H9 (cell line): Measurements from ENCODE around the gene MYH4. TPM values are rescaled to one million over a fixed set of nuclear protein-coding genes. Genes with fewer than 3 reads are reported as not detected.

Experiments
- DNase-seq: peaks from one replicate; pipeline ENCODE4 v3.0.0-alpha.2; 2017
- H2AFZ ChIP-seq: one replicate; pipeline ENCODE4 v1.6.1; 2013; ENCODE audit warnings: mild to moderate bottlenecking, low read length, control low read depth, moderate library complexity
- H2AK5ac ChIP-seq: 2 replicates; pipeline ENCODE4 v1.6.1; 2013; ENCODE audit warnings: low read length, control low read depth, mixed read lengths; ENCODE audit not compliant: insufficient read length
- H2BK120ac ChIP-seq: one replicate; pipeline ENCODE4 v1.6.1; 2013; ENCODE audit warnings: low read depth, mild to moderate bottlenecking, low read length, control low read depth, inconsistent platforms; ENCODE audit not compliant: poor library complexity, severe bottlenecking
- H2BK12ac ChIP-seq: 2 replicates; pipeline ENCODE4 v1.6.1; 2013; ENCODE audit warnings: low read length, control low read depth, mixed read lengths, low read depth; ENCODE audit not compliant: insufficient read length
- H2BK15ac ChIP-seq: 2 replicates; pipeline ENCODE4 v1.6.1; 2013; ENCODE audit warnings: low read depth, low read length, control low read depth
- H2BK20ac ChIP-seq: one replicate; pipeline ENCODE4 v1.6.1; 2013; ENCODE audit warnings: low read depth, mild to moderate bottlenecking, low read length, control low read depth, inconsistent platforms; ENCODE audit not compliant: poor library complexity, severe bottlenecking
- H2BK5ac ChIP-seq: 2 replicates; pipeline ENCODE4 v1.6.1; 2013; ENCODE audit warnings: low read length, control low read depth, mixed read lengths; ENCODE audit not compliant: insufficient read length
- H3K14ac ChIP-seq: 2 replicates; pipeline ENCODE4 v1.6.1; 2013; ENCODE audit warnings: low read length, control low read depth; ENCODE audit not compliant: insufficient read depth
- H3K18ac ChIP-seq: 2 replicates; pipeline ENCODE4 v1.6.1; 2013; ENCODE audit warnings: low read depth, mild to moderate bottlenecking, mixed read lengths, low read length, control low read depth; ENCODE audit not compliant: insufficient read length
- H3K23ac ChIP-seq: 2 replicates; pipeline ENCODE4 v1.6.1; 2013; ENCODE audit warnings: low read length, control low read depth, mixed read lengths, low read depth; ENCODE audit not compliant: insufficient read length
- H3K23me2 ChIP-seq: 2 replicates; pipeline ENCODE4 v1.6.1; 2013; ENCODE audit warnings: low read depth, mild to moderate bottlenecking, mixed read lengths, low read length, control low read depth; ENCODE audit not compliant: insufficient read length, poor library complexity, severe bottlenecking
- H3K27ac ChIP-seq: 2 replicates; pipeline ENCODE4 v1.5.1; 2013; ENCODE audit warnings: low read length, control low read depth, mixed read lengths, low read depth; ENCODE audit not compliant: insufficient read length
- H3K27me3 ChIP-seq: 2 replicates; pipeline ENCODE4 v1.6.1; 2013; ENCODE audit warnings: low read length, control low read depth, inconsistent platforms; ENCODE audit not compliant: insufficient read depth
- H3K4ac ChIP-seq: 2 replicates; pipeline ENCODE4 v1.6.1; 2013; ENCODE audit warnings: low read depth, mild to moderate bottlenecking, control low read depth, inconsistent platforms, low read length, moderate library complexity
- H3K4me1 ChIP-seq: 2 replicates; pipeline ENCODE4 v1.6.1; 2013; ENCODE audit warnings: low read length, control low read depth, inconsistent platforms; ENCODE audit not compliant: insufficient read depth
- H3K4me2 ChIP-seq: 2 replicates; pipeline ENCODE4 v1.6.1; 2013; ENCODE audit warnings: low read length, control low read depth, mixed read lengths; ENCODE audit not compliant: insufficient read length, insufficient read depth
- H3K56ac ChIP-seq: 2 replicates; pipeline ENCODE4 v1.6.1; 2013; ENCODE audit warnings: low read depth, mild to moderate bottlenecking, mixed read lengths, low read length, control low read depth; ENCODE audit not compliant: insufficient read length
- H3K79me1 ChIP-seq: 2 replicates; pipeline ENCODE4 v1.6.1; 2013; ENCODE audit warnings: low read depth, mild to moderate bottlenecking, moderate library complexity, low read length, control low read depth, inconsistent platforms; ENCODE audit not compliant: insufficient read depth, poor library complexity, severe bottlenecking
- H3K79me2 ChIP-seq: 2 replicates; pipeline ENCODE4 v1.6.1; 2013; ENCODE audit warnings: low read length, control low read depth, inconsistent platforms; ENCODE audit not compliant: insufficient read depth
- H3K9ac ChIP-seq: 2 replicates; pipeline ENCODE4 v1.6.1; 2013; ENCODE audit warnings: low read length, control low read depth, mixed read lengths; ENCODE audit not compliant: insufficient read length; ENCODE audit errors: extremely low read depth
- H3K9me3 ChIP-seq: one replicate; pipeline ENCODE4 v1.6.1; 2013; ENCODE audit warnings: low read depth, low read length, inconsistent platforms; ENCODE audit not compliant: control insufficient read depth
- H3T11ph ChIP-seq: one replicate; pipeline ENCODE4 v1.6.1; 2013; ENCODE audit warnings: mild to moderate bottlenecking, low read length, control low read depth, inconsistent platforms
- H4K20me1 ChIP-seq: one replicate; pipeline ENCODE4 v1.6.1; 2013; ENCODE audit not compliant: control insufficient read depth, insufficient read length, insufficient read depth
- H4K5ac ChIP-seq: 2 replicates; pipeline ENCODE4 v1.6.1; 2013; ENCODE audit warnings: low read depth, mild to moderate bottlenecking, mixed read lengths, low read length, control low read depth; ENCODE audit not compliant: insufficient read length
- H4K8ac ChIP-seq: replicated peaks from 2 replicates; pipeline ENCODE4 v1.6.1; 2013; ENCODE audit warnings: low read length, control low read depth, mixed read lengths, low read depth; ENCODE audit not compliant: insufficient read length
- H4K91ac ChIP-seq: 2 replicates; pipeline ENCODE4 v1.6.1; 2013; ENCODE audit warnings: low read depth, mild to moderate bottlenecking, moderate library complexity, mixed read lengths, low read length, control low read depth; ENCODE audit not compliant: insufficient read length
- H3K27ac Mint-ChIP-seq, 3 experiments: 2 replicates in 2 of 3; 3 replicates in 1 of 3; pipeline ENCODE4 v1.8.0; 2020 to 2021; ENCODE audit warnings: mixed read lengths in 3 of 3, mild to moderate bottlenecking in 1 of 3, moderate library complexity in 1 of 3
- H3K27me3 Mint-ChIP-seq: 2 replicates; pipeline ENCODE4 v1.8.0; 2021; ENCODE audit warnings: low read depth, mild to moderate bottlenecking, moderate library complexity, mixed read lengths
- H3K36me3 Mint-ChIP-seq, 3 experiments: 2 replicates in 2 of 3; 3 replicates in 1 of 3; pipeline ENCODE4 v1.8.0; 2020 to 2021; ENCODE audit warnings: low read depth in 3 of 3, mixed read lengths in 3 of 3; ENCODE audit not compliant: insufficient read depth in 1 of 3
- H3K4me1 Mint-ChIP-seq, 2 experiments: 2 replicates each; pipeline ENCODE4 v1.8.0; 2020; ENCODE audit warnings: mixed read lengths in 2 of 2
- H3K4me3 Mint-ChIP-seq, 2 experiments: 2 replicates in 1 of 2; 3 replicates in 1 of 2; pipeline ENCODE4 v1.8.0; 2020 to 2021; ENCODE audit warnings: mild to moderate bottlenecking in 2 of 2, mixed read lengths in 2 of 2, moderate library complexity in 1 of 2
- H3K9me3 Mint-ChIP-seq, 2 experiments: 2 replicates in 1 of 2; 3 replicates in 1 of 2; pipeline ENCODE4 v1.8.0; 2020; ENCODE audit warnings: mild to moderate bottlenecking in 2 of 2, mixed read lengths in 2 of 2, moderate library complexity in 1 of 2
- WGBS: extraction: QIAGEN DNeasy Blood & Tissue Kit; methylation state at CpG from one replicate; pipeline ENCODE4 v1.1.7; 2013; ENCODE audit warnings: missing lambda C conversion rate, low lambda C conversion rate, mixed read lengths; ENCODE audit not compliant: insufficient read length; ENCODE audit errors: extremely low coverage; 5-methylcytosine and 5-hydroxymethylcytosine counted together
- total RNA-seq: library from RNA; stranded (reverse); gene quantifications from 2 replicates; pipeline ENCODE4 v1.2.1, GENCODE V29; 2021
- TF ChIP-seq, protein P1 (sequence below): fragments of 200-600 bp; sonication (generic); conservative IDR thresholded peaks from 3 replicates; pipeline ENCODE4 v1.8.0; 2021; ENCODE audit warnings: antibody characterized with exemption, mild to moderate bottlenecking

The MYH4 gene
- total RNA-seq, 1 experiment from 2014 or later: not detected

- no peak overlapping the region for H3K56ac ChIP-seq
- no peak overlapping the region for H3K4ac ChIP-seq
- no peak overlapping the region for H4K8ac ChIP-seq
- no peak overlapping the region for H2BK12ac ChIP-seq
- no peak overlapping the region for H4K91ac ChIP-seq
- Mint-ChIP-seq H3K27me3 (no peaks in the 10 kb centered on the region), H3K4me1 (peaks cover 3 to 5% of the 10 kb centered on the region in 2 experiments), H3K27ac (no peak overlapping the region), H3K9me3 (peaks cover 0 to 3% of the 10 kb centered on the region in 2 experiments; a peak in 2 of 5 replicates), H3K36me3 (peaks cover 0 to 4% (median 0%) of the 10 kb centered on the region in 3 experiments; a peak in 1 of 7 replicates), H3K4me3 (no peak overlapping the region)
- no peak overlapping the region for H3K14ac ChIP-seq
- no peaks in the 10 kb centered on the region for H3K4me1 ChIP-seq
- H2AK5ac ChIP-seq: no peak overlapping the region
- H2BK5ac ChIP-seq: no peak overlapping the region
- no peak overlapping the region for H3K23ac ChIP-seq
- no peak overlapping the region for H3K18ac ChIP-seq
- no peak overlapping the region for H2BK15ac ChIP-seq
- H2AFZ ChIP-seq: no peak overlapping the region
- TF ChIP-seq, protein P1, sequence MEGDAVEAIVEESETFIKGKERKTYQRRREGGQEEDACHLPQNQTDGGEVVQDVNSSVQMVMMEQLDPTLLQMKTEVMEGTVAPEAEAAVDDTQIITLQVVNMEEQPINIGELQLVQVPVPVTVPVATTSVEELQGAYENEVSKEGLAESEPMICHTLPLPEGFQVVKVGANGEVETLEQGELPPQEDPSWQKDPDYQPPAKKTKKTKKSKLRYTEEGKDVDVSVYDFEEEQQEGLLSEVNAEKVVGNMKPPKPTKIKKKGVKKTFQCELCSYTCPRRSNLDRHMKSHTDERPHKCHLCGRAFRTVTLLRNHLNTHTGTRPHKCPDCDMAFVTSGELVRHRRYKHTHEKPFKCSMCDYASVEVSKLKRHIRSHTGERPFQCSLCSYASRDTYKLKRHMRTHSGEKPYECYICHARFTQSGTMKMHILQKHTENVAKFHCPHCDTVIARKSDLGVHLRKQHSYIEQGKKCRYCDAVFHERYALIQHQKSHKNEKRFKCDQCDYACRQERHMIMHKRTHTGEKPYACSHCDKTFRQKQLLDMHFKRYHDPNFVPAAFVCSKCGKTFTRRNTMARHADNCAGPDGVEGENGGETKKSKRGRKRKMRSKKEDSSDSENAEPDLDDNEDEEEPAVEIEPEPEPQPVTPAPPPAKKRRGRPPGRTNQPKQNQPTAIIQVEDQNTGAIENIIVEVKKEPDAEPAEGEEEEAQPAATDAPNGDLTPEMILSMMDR: no peak
- no peak overlapping the region for H3K9ac ChIP-seq
- DNase-seq: no peak
- H3T11ph ChIP-seq: no peak overlapping the region
- no peaks in the 10 kb centered on the region for H3K79me2 ChIP-seq
- no peak overlapping the region for H3K4me2 ChIP-seq
- no peaks in the 10 kb centered on the region for H3K79me1 ChIP-seq
- H2BK20ac ChIP-seq: no peak overlapping the region
- no peak overlapping the region for H3K27ac ChIP-seq
- no peaks in the 10 kb centered on the region for H3K9me3 ChIP-seq
- H3K27me3 ChIP-seq: no peaks in the 10 kb centered on the region
- no peaks in the 10 kb centered on the region for H3K23me2 ChIP-seq
- no peak overlapping the region for H4K5ac ChIP-seq
- WGBS: no CpG with 5 or more reads among the region's 4 CpGs
- H4K20me1 ChIP-seq: no peaks in the 10 kb centered on the region
- no peak overlapping the region for H2BK120ac ChIP-seq
These were observed 9.3 kb downstream of the MYH4 start for GRCh38 chr17:10460062-10460461.
